GM23338 (cell line): ENCODE measurements around the gene HSF2BP. TPM values are rescaled to one million over a fixed set of nuclear protein-coding genes. Genes with fewer than 3 reads are reported as not detected.
"Not testable (repeated sequence)": the region's sequence is repeated elsewhere in the genome, so short reads cannot be mapped to it uniquely, and the experiment has no call there.

Experiments
- ATAC-seq: fragments of 200-7000 bp; cut with Tn5 transposase; 3 replicates; pipeline ENCODE4 v1.9.1; 2020
- DNase-seq: peaks from one replicate; pipeline ENCODE4 v3.0.0-alpha.2; 2015; ENCODE audit warnings: low spot score
- H2AFZ ChIP-seq: fragments of 200-600 bp; sonication (generic); 2 replicates; pipeline ENCODE4 v1.8.0; 2016; ENCODE audit warnings: antibody characterized with exemption, mild to moderate bottlenecking, moderate library complexity
- H3F3A ChIP-seq: fragments of 200-600 bp; sonication (generic); replicated peaks from 2 replicates; pipeline ENCODE4 v1.8.0; 2017; ENCODE audit warnings: antibody characterized with exemption, mixed run types, low read depth
- H3K27ac ChIP-seq: fragments of 200-600 bp; sonication (generic); 2 replicates; pipeline ENCODE4 v1.6.1; 2016; ENCODE audit warnings: low read depth
- H3K27me3 ChIP-seq: fragments of 200-600 bp; sonication (generic); 2 replicates; pipeline ENCODE4 v1.8.0; 2016; ENCODE audit warnings: mild to moderate bottlenecking, mixed run types, moderate library complexity; ENCODE audit not compliant: insufficient read depth
- H3K36me3 ChIP-seq: fragments of 200-600 bp; sonication (generic); 2 replicates; pipeline ENCODE4 v1.8.0; 2016; ENCODE audit warnings: mild to moderate bottlenecking; ENCODE audit not compliant: insufficient read depth
- H3K4me1 ChIP-seq: fragments of 200-600 bp; sonication (generic); 2 replicates; pipeline ENCODE4 v1.8.0; 2016; ENCODE audit warnings: mild to moderate bottlenecking, moderate library complexity; ENCODE audit not compliant: insufficient read depth
- H3K4me2 ChIP-seq: fragments of 200-600 bp; sonication (generic); 2 replicates; pipeline ENCODE4 v1.7.1; 2017; ENCODE audit warnings: mixed run types
- H3K4me3 ChIP-seq: fragments of 200-600 bp; sonication (generic); 2 replicates; pipeline ENCODE4 v1.6.1; 2016; ENCODE audit warnings: mixed run types
- H3K79me2 ChIP-seq: fragments of 200-600 bp; sonication (generic); replicated peaks from 2 replicates; pipeline ENCODE4 v1.8.0; 2017; ENCODE audit warnings: mild to moderate bottlenecking; ENCODE audit not compliant: insufficient read depth
- H3K9me2 ChIP-seq: fragments of 200-600 bp; sonication (generic); 2 replicates; pipeline ENCODE4 v1.8.0; 2017; ENCODE audit not compliant: insufficient read depth
- H4K20me1 ChIP-seq: fragments of 200-600 bp; sonication (generic); replicated peaks from 2 replicates; pipeline ENCODE4 v1.8.0; 2017; ENCODE audit warnings: mild to moderate bottlenecking; ENCODE audit not compliant: insufficient read depth
- H3K27ac Mint-ChIP-seq: 2 replicates; pipeline ENCODE4 v1.8.0; 2020; ENCODE audit warnings: inconsistent platforms, mild to moderate bottlenecking, moderate library complexity, mixed read lengths
- H3K27me3 Mint-ChIP-seq: 3 replicates; pipeline ENCODE4 v1.8.0; 2022; ENCODE audit warnings: low read depth, mild to moderate bottlenecking, moderate library complexity, mixed read lengths, inconsistent platforms; ENCODE audit not compliant: insufficient read depth, poor library complexity
- H3K36me3 Mint-ChIP-seq: 3 replicates; pipeline ENCODE4 v1.8.0; 2021; ENCODE audit warnings: low read depth, mild to moderate bottlenecking, inconsistent platforms, moderate library complexity, mixed read lengths
- H3K4me1 Mint-ChIP-seq: 3 replicates; pipeline ENCODE4 v1.8.0; 2020; ENCODE audit warnings: mild to moderate bottlenecking, inconsistent platforms, mixed read lengths
- H3K4me3 Mint-ChIP-seq: 3 replicates; pipeline ENCODE4 v1.8.0; 2021; ENCODE audit warnings: moderate library complexity, mild to moderate bottlenecking, inconsistent platforms, mixed read lengths
- H3K9me3 Mint-ChIP-seq: 3 replicates; pipeline ENCODE4 v1.8.0; 2020; ENCODE audit warnings: moderate library complexity, mild to moderate bottlenecking, inconsistent platforms, mixed read lengths
- CTCF ChIP-seq, 2 experiments: fragments of 200-600 bp in 1 of 2; sonication (generic) in 1 of 2; conservative IDR thresholded peaks; 2 replicates each; pipeline versions ENCODE4 v1.5.1 to v1.6.1; 2016 to 2017; ENCODE audit warnings: antibody characterized with exemption in 2 of 2, low read depth in 2 of 2, mild to moderate bottlenecking in 2 of 2, moderate library complexity in 1 of 2
- ETS1 ChIP-seq: IDR thresholded peaks from 2 replicates; pipeline ENCODE4 v1.6.1; 2016; ENCODE audit warnings: antibody characterized with exemption
- JUNB ChIP-seq: IDR thresholded peaks from one replicate; pipeline ENCODE4 v1.6.1; 2016; ENCODE audit warnings: antibody characterized with exemption; ENCODE audit not compliant: unreplicated experiment
- NANOG ChIP-seq: IDR thresholded peaks from 2 replicates; pipeline ENCODE4 v1.6.1; 2016; ENCODE audit warnings: antibody characterized with exemption, borderline replicate concordance
- POLR2AphosphoS5 ChIP-seq: IDR thresholded peaks from 2 replicates; pipeline ENCODE4 v1.6.1; 2016; ENCODE audit warnings: antibody characterized with exemption, low read depth
- STAT1 ChIP-seq: IDR thresholded peaks from one replicate; pipeline ENCODE4 v1.6.1; 2016; ENCODE audit warnings: antibody characterized with exemption; ENCODE audit not compliant: unreplicated experiment
- ZNF114 ChIP-seq: fragments of 250-450 bp; sonication (Bioruptor Pico); IDR thresholded peaks from 2 replicates; pipeline ENCODE4 v1.5.0; 2020; ENCODE audit warnings: mild to moderate bottlenecking, moderate library complexity
- polyA plus RNA-seq: library from polyadenylated mRNA; unstranded; fragments of >200 nt; fragmentation: Nextera tagmentation; extraction: Ambion mirVana; gene quantifications from 2 replicates; pipeline ENCODE4 v1.2.1, GENCODE V29; 2016
- total RNA-seq: library from RNA; depleted of rRNA; stranded (reverse); fragments of >200 nt; shearing (Covaris generic); gene quantifications from 2 replicates; pipeline ENCODE4 v1.2.3, GENCODE V29; 2014
- TF ChIP-seq, protein P1 (sequence below): IDR thresholded peaks from one replicate; pipeline ENCODE4 v1.6.1; 2018; ENCODE audit warnings: antibody characterized with exemption; ENCODE audit not compliant: unreplicated experiment

Gene HSF2BP
- total and polyA plus RNA-seq, 2 experiments from 2014 or later: 0.78 to 2.0 TPM

DNA sequence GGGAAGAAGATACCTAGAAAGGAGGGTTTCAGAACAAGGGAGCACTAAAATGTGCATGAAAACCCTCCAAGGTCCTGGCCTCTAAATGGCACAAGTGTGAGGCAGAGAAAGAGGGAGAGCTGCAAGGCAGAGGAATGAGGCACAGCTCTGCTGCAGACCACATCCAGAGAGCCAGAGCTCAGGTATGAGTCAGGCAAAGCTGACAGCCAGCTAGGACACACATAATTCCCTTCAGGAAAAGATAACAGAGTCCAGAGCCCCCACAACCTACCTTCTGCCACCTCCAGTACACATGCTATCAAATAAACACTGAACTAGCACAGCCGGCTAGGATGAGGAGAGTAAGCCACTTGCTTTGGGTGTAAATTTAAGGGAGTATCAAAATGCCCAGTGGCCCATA lies 62.2 kb downstream of the HSF2BP start (continued):
- TF ChIP-seq CTCF (conservative IDR thresholded peaks at IDR 0.05; ENCODE audit: low read depth in 2 of 2) (no peak), JUNB (no peak), ZNF114 (CRISPR knock-in tag) (no peak)
- TF ChIP-seq, protein P1, sequence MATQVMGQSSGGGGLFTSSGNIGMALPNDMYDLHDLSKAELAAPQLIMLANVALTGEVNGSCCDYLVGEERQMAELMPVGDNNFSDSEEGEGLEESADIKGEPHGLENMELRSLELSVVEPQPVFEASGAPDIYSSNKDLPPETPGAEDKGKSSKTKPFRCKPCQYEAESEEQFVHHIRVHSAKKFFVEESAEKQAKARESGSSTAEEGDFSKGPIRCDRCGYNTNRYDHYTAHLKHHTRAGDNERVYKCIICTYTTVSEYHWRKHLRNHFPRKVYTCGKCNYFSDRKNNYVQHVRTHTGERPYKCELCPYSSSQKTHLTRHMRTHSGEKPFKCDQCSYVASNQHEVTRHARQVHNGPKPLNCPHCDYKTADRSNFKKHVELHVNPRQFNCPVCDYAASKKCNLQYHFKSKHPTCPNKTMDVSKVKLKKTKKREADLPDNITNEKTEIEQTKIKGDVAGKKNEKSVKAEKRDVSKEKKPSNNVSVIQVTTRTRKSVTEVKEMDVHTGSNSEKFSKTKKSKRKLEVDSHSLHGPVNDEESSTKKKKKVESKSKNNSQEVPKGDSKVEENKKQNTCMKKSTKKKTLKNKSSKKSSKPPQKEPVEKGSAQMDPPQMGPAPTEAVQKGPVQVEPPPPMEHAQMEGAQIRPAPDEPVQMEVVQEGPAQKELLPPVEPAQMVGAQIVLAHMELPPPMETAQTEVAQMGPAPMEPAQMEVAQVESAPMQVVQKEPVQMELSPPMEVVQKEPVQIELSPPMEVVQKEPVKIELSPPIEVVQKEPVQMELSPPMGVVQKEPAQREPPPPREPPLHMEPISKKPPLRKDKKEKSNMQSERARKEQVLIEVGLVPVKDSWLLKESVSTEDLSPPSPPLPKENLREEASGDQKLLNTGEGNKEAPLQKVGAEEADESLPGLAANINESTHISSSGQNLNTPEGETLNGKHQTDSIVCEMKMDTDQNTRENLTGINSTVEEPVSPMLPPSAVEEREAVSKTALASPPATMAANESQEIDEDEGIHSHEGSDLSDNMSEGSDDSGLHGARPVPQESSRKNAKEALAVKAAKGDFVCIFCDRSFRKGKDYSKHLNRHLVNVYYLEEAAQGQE: no peak

DNA sequence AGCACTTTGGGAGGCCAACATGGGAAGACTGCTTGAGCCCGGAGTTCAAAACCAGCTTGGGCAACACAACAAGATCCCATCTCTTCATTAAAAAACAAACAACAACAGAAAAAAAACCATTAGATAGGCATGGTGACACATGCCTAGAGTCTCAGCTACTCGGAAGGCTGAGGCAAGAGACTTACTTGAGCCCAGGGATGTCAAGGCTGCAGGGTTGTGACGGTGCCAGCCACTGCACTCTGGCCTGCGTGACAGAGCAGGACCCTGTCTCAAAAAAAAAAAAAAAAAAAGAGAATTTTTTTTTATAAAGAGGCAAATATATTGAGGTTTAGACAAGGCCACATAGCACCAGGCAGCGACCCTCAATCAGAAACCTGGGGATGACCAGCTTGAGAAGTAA lies 62.7 kb downstream of the HSF2BP start:
- H3K4me3 Mint-ChIP-seq: no peak overlapping the region
- ATAC-seq: no peak
- Histone ChIP-seq H3K79me2 (no peaks in the 10 kb centered on the region), H3K4me1 (no peaks in the 10 kb centered on the region), H3K4me3 (no peak overlapping the region), H3K9me2 (no peaks in the 10 kb centered on the region), H3K27me3 (no peaks in the 10 kb centered on the region), H4K20me1 (no peaks in the 10 kb centered on the region), H3K4me2 (no peak overlapping the region), H3K27ac (no peak overlapping the region), H3K36me3 (no peaks in the 10 kb centered on the region), H2AFZ (no peak overlapping the region), H3F3A (no peaks in the 10 kb centered on the region)
- TF ChIP-seq ETS1: no peak
- no peak for TF ChIP-seq STAT1
- no peak for TF ChIP-seq ZNF114 (CRISPR knock-in tag)
- no peak for TF ChIP-seq NANOG
- no peak for TF ChIP-seq POLR2AphosphoS5
- peaks cover 2% of the 10 kb centered on the region for H3K27me3 Mint-ChIP-seq
- no peaks in the 10 kb centered on the region for H3K36me3 Mint-ChIP-seq
- H3K27ac Mint-ChIP-seq: no peak overlapping the region
- no peaks in the 10 kb centered on the region for H3K4me1 Mint-ChIP-seq
- DNase-seq: no peak
- no peaks in the 10 kb centered on the region for H3K9me3 Mint-ChIP-seq

- not testable (repeated sequence) for H3K4me1 Mint-ChIP-seq, H3K27me3 Mint-ChIP-seq, H3K9me2 ChIP-seq, ATAC-seq, H3K4me1 ChIP-seq, H4K20me1 ChIP-seq, H3K79me2 ChIP-seq, H3K27me3 ChIP-seq, H2AFZ ChIP-seq, H3K4me3 ChIP-seq, H3K36me3 ChIP-seq, H3K9me3 Mint-ChIP-seq, H3K36me3 Mint-ChIP-seq, H3K4me3 Mint-ChIP-seq, DNase-seq, H3K27ac ChIP-seq, H3F3A ChIP-seq, H3K27ac Mint-ChIP-seq, H3K4me2 ChIP-seq
Measured at GRCh38 chr21:43595769-43596168, 63.5 kb downstream of the HSF2BP start.
